Adrenal gland (tissue), 12 donors: Measurements from ENCODE around the gene PLEKHA7. TPM values are rescaled to one million over a fixed set of nuclear protein-coding genes. Genes with fewer than 3 reads are reported as not detected.

ENCODE experiments used
- DNase-seq, 7 donors: peaks; one replicate each; pipeline ENCODE4 v3.0.0-alpha.2; 2019 to 2020
- H3K27ac ChIP-seq, 5 donors: fragments of 200-600 bp; sonication (generic) in 4 of 5; 1 replicate in 3 of 5; 2 replicates in 2 of 5; pipeline versions ENCODE4 v1.5.1 to v1.8.0; 2016 to 2020; ENCODE audit warnings: mild to moderate bottlenecking in 1 of 5
- H3K27me3 ChIP-seq: fragments of 200-600 bp; 2 replicates; pipeline ENCODE4 v1.8.0; 2021
- H3K36me3 ChIP-seq, 2 donors: fragments of 200-600 bp; replicated peaks in 1 of 2; 1 replicate in 1 of 2; 2 replicates in 1 of 2; pipeline versions ENCODE4 v1.5.1 to v1.8.0; 2018 to 2022
- H3K4me1 ChIP-seq, 2 donors: fragments of 200-600 bp; replicated peaks in 1 of 2; 1 replicate in 1 of 2; 2 replicates in 1 of 2; pipeline versions ENCODE4 v1.5.1 to v1.8.0; 2018 to 2021
- H3K4me3 ChIP-seq, 4 donors: fragments of 200-600 bp; sonication (generic) in 3 of 4; one replicate each; pipeline ENCODE4 v1.5.1; 2016 to 2018
- H3K9me3 ChIP-seq, 3 donors: fragments of 200-600 bp; sonication (generic) in 1 of 3; replicated peaks in 1 of 3; 1 replicate in 2 of 3; 2 replicates in 1 of 3; pipeline versions ENCODE4 v1.5.1 to v1.8.0; 2016 to 2021
- CTCF ChIP-seq, 6 experiments: fragments of 450-650 bp in 4 of 6; fragments of 200-600 bp in 2 of 6; sonication (generic) in 1 of 6; IDR thresholded peaks; 1 replicate in 5 of 6; 2 replicates in 1 of 6; pipeline versions ENCODE4 v1.5.1 to v1.8.0; 2016 to 2021; ENCODE audit warnings: antibody characterized with exemption in 6 of 6, mild to moderate bottlenecking in 2 of 6, moderate library complexity in 1 of 6
- POLR2A ChIP-seq, 2 donors: fragments of 450-650 bp; IDR thresholded peaks; one replicate each; pipeline ENCODE4 v1.6.1; 2017; ENCODE audit warnings: antibody characterized with exemption in 2 of 2, mild to moderate bottlenecking in 2 of 2, moderate library complexity in 1 of 2
- WGBS, 4 donors: extraction: QIAGEN DNeasy Blood & Tissue Kit in 2 of 4; methylation state at CpG; one replicate each; pipeline versions ENCODE4 v1.1.5 to v1.1.7; 2013 to 2017; 5-methylcytosine and 5-hydroxymethylcytosine counted together
- intact Hi-C, 2 donors: fragments of 100-400 bp; cut with DNase I; formaldehyde crosslinking; loops; one replicate each; pipeline versions ENCODE4 v1.14.1 to v1.15.0; 2022 to 2023
- polyA plus RNA-seq, 3 donors: library from polyadenylated mRNA; stranded (reverse); fragments of 200-250 nt in 2 of 3; fragments of 350-450 nt in 1 of 3; fragmentation: Illumina TruSeq in 1 of 3; extraction: RNeasy Lipid Tissue Mini Kit (QIAGEN cat#74804) in 1 of 3; gene quantifications; one replicate each; pipeline ENCODE4 v1.2.3, GENCODE V29; 2013 to 2014
- total RNA-seq, 9 donors: library from RNA; depleted of rRNA in 4 of 9; stranded (reverse); fragments of >200 nt in 4 of 9; fragments of 120-200 nt in 1 of 9; fragmentation: NEBNext Ultra II Directional in 1 of 9; extraction: Animal tissue kit (Norgen Biotek cat#: 25700) in 1 of 9; gene quantifications; one replicate each; pipeline versions ENCODE4 v1.1.0 to v1.2.4, GENCODE V29; 2013 to 2023
- donor health status: healthy with polysubstance abuse.
- donor health status: Bipolar disorder and iron deficiency.
- donor health status: DM: yes; HTN: yes; CAD: no.
- donor health status: DM: no; HTN: no; CAD: no.
- donor health status: DM: no; HTN: no; CAD: no.
- donor health status: DM: yes; HTN: yes; CAD: no.

Gene PLEKHA7
- total and polyA plus RNA-seq, 12 donors, result 0.54 to 23.7 (median 2.7) TPM

GRCh38 chr11:17012712-17013547 lies 1.3 kb downstream of the PLEKHA7 start:
- Histone ChIP-seq H3K4me1 (peaks cover 0 to 6% of the 10 kb centered on the region in 2 donors), H3K27ac (no peak overlapping the region), H3K9me3 (no peaks in the 10 kb centered on the region), H3K36me3 (no peaks in the 10 kb centered on the region), H3K27me3 (peaks cover 9% of the 10 kb centered on the region), H3K4me3 (peak overlapping the region in 2 of 4 donors; percentile 34 to 78)
- intact Hi-C loops, result no loop called here
- no peak for TF ChIP-seq CTCF (IDR thresholded peaks at IDR 0.05)
- 40 to 80% (median 48%) methylated on average over 8 to 38 of the region's 38 CpGs for WGBS, 4 donors
- no peak for DNase-seq

- H3K27me3 ChIP-seq, result peaks cover 9% of the 10 kb centered on the region
- no peaks in the 10 kb centered on the region for H3K9me3 ChIP-seq
- TF ChIP-seq POLR2A (IDR thresholded peaks at IDR 0.05) (no peak), CTCF (IDR thresholded peaks at IDR 0.05) (no peak)
- H3K4me3 ChIP-seq, result no peak overlapping the region
- WGBS, 4 donors, result 87 to 96% (median 92%) methylated on average over 6 of the region's 6 CpGs
- intact Hi-C loops, result no loop called here
- no peak overlapping the region for H3K27ac ChIP-seq
- H3K4me1 ChIP-seq, result peaks cover 0 to 6% of the 10 kb centered on the region in 2 donors
- no peaks in the 10 kb centered on the region for H3K36me3 ChIP-seq
- DNase-seq, result no peak
Observed at GRCh38 chr11:17012179-17012578, 2.0 kb downstream of the PLEKHA7 start.

GRCh38 chr11:17010851-17011420 lies 3.3 kb downstream of the PLEKHA7 start:
- DNase-seq, result no peak
- intact Hi-C loops, result no loop called here
- Histone ChIP-seq H3K27me3 (peaks cover 9% of the 10 kb centered on the region), H3K9me3 (no peaks in the 10 kb centered on the region), H3K4me3 (no peak overlapping the region), H3K27ac (no peak overlapping the region), H3K36me3 (no peaks in the 10 kb centered on the region), H3K4me1 (peaks cover 0 to 6% of the 10 kb centered on the region in 2 donors)
- WGBS, 4 donors, result 82 to 94% (median 85%) methylated on average over 4 to 8 of the region's 8 CpGs
- TF ChIP-seq CTCF (IDR thresholded peaks at IDR 0.05), result no peak
- TF ChIP-seq POLR2A (IDR thresholded peaks at IDR 0.05), result no peak

GRCh38 chr11:17008099-17008498 lies 6.1 kb downstream of the PLEKHA7 start:
- intact Hi-C loops, result no loop called here
- Histone ChIP-seq H3K9me3 (no peaks in the 10 kb centered on the region), H3K27ac (no peak overlapping the region), H3K27me3 (peaks cover under 1% of the 10 kb centered on the region), H3K36me3 (no peaks in the 10 kb centered on the region), H3K4me1 (no peaks in the 10 kb centered on the region), H3K4me3 (no peak overlapping the region)
- DNase-seq, result no peak
- WGBS, 4 donors, result 73 to 100% (median 94%) methylated on average over 3 of the region's 3 CpGs
- TF ChIP-seq CTCF (IDR thresholded peaks at IDR 0.05) (no peak), POLR2A (IDR thresholded peaks at IDR 0.05) (no peak)
